Astrocyte of the cerebellum (primary cell): ENCODE measurements around the gene RFX7.
A peak's percentile ranks its signal among the peaks of the same experiment; 100 is the strongest.

Source experiments
- DNase-seq: peaks from one replicate; pipeline ENCODE4 v3.0.0-alpha.2; 2011; ENCODE audit warnings: low read depth
- H3K4me3 ChIP-seq: 2 replicates; pipeline ENCODE4 v1.5.1; 2011; ENCODE audit warnings: mild to moderate bottlenecking, low read depth, low read length, moderate library complexity
- CTCF ChIP-seq: IDR thresholded peaks from 2 replicates; pipeline ENCODE4 v1.5.1; 2012; ENCODE audit warnings: low read length, low read depth, moderate library complexity, mild to moderate bottlenecking; ENCODE audit errors: missing control alignments
- in situ Hi-C: cut with HindIII; loops from 2 replicates; pipeline ENCODE4 v1.10.0; 2017; ENCODE audit warnings: low sequenced_read_pairs

Gene RFX7

GRCh38 chr15:56243163-56244037 lies at the start of gene RFX7:
RFX7 (minus strand) TSS chr15:56243879; CDS start chr15:56243285, 594 bp downstream.
- in situ Hi-C loops = no loop called here
- no peak for TF ChIP-seq CTCF

GRCh38 chr15:56292546-56293316 lies 49.1 kb upstream of the RFX7 start:
- no peak overlapping the region for H3K4me3 ChIP-seq
- DNase-seq = no peak
- TF ChIP-seq CTCF = no peak
- in situ Hi-C loops = no loop called here

More at GRCh38 chr15:56243163-56244037, at the start of gene RFX7:
- peak within 1 kb of the TSS; percentile 88 for H3K4me3 ChIP-seq
- peak; percentile 18 for DNase-seq

GRCh38 chr15:56291741-56292140 lies 48.1 kb upstream of the RFX7 start:
- H3K4me3 ChIP-seq = no peak overlapping the region
- DNase-seq = no peak
- TF ChIP-seq CTCF = no peak
- in situ Hi-C loops = no loop called here

GRCh38 chr15:56286213-56286612 lies 42.5 kb upstream of the RFX7 start:
- in situ Hi-C loops = no loop called here
- peak; percentile 10 for TF ChIP-seq CTCF
- H3K4me3 ChIP-seq = no peak overlapping the region
- no peak for DNase-seq

- TF ChIP-seq CTCF = no peak
- in situ Hi-C loops = no loop called here
- DNase-seq = no peak
- H3K4me3 ChIP-seq = no peak overlapping the region
These were observed 37.5 kb upstream of the RFX7 start for GRCh38 chr15:56281145-56281544.

- DNase-seq = no peak
- H3K4me3 ChIP-seq = no peak overlapping the region
- no peak for TF ChIP-seq CTCF
- in situ Hi-C loops = no loop called here
These were observed 30.0 kb upstream of the RFX7 start for GRCh38 chr15:56273724-56274123.
